GM19455 (cell line): ENCODE results near the gene RBL2.
"Not testable (repeated sequence)": the region's sequence is repeated elsewhere in the genome, so short reads cannot be mapped to it uniquely, and the experiment has no call there.

Source experiments
- ATAC-seq: cut with Tn5 transposase; IDR thresholded peaks from one replicate; pipeline ENCODE4 v1.9.1; 2021; ENCODE audit not compliant: unreplicated experiment

The RBL2 gene, protein sequence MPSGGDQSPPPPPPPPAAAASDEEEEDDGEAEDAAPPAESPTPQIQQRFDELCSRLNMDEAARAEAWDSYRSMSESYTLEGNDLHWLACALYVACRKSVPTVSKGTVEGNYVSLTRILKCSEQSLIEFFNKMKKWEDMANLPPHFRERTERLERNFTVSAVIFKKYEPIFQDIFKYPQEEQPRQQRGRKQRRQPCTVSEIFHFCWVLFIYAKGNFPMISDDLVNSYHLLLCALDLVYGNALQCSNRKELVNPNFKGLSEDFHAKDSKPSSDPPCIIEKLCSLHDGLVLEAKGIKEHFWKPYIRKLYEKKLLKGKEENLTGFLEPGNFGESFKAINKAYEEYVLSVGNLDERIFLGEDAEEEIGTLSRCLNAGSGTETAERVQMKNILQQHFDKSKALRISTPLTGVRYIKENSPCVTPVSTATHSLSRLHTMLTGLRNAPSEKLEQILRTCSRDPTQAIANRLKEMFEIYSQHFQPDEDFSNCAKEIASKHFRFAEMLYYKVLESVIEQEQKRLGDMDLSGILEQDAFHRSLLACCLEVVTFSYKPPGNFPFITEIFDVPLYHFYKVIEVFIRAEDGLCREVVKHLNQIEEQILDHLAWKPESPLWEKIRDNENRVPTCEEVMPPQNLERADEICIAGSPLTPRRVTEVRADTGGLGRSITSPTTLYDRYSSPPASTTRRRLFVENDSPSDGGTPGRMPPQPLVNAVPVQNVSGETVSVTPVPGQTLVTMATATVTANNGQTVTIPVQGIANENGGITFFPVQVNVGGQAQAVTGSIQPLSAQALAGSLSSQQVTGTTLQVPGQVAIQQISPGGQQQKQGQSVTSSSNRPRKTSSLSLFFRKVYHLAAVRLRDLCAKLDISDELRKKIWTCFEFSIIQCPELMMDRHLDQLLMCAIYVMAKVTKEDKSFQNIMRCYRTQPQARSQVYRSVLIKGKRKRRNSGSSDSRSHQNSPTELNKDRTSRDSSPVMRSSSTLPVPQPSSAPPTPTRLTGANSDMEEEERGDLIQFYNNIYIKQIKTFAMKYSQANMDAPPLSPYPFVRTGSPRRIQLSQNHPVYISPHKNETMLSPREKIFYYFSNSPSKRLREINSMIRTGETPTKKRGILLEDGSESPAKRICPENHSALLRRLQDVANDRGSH

GRCh38 chr16:53434377-53435065 lies at the start of gene RBL2:
Gene RBL2 (plus strand): TSS chr16:53434471. CDS start chr16:53434557, 86 bp downstream.
- peak; percentile 73 for ATAC-seq

GRCh38 chr16:53384610-53385009 lies 49.7 kb upstream of the RBL2 start:
- not testable (repeated sequence) for ATAC-seq

DNA sequence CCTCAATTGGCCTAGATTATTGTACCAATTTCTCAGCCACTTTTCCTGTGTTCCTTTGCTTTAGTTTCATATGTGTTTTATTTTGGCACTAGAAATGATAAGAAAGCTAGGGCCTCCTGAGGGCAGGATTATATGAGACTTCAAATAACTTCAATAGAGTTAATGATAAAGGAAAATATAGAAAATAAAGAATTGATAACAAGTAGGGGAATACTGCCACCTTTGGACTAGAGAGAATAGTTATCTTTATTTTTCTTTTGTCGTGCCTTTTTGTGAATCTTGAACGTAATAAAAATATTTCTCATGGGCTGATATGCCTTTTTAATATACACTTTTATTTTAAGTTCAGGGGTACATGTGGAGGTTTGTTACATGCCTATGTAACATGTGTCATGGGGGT lies 29.3 kb upstream of the RBL2 start:
- ATAC-seq, result no peak

- ATAC-seq, result no peak
Measured at GRCh38 chr16:53412549-53412948, 21.7 kb upstream of the RBL2 start.

GRCh38 chr16:53413864-53414263 lies 20.4 kb upstream of the RBL2 start:
- ATAC-seq, result no peak

DNA sequence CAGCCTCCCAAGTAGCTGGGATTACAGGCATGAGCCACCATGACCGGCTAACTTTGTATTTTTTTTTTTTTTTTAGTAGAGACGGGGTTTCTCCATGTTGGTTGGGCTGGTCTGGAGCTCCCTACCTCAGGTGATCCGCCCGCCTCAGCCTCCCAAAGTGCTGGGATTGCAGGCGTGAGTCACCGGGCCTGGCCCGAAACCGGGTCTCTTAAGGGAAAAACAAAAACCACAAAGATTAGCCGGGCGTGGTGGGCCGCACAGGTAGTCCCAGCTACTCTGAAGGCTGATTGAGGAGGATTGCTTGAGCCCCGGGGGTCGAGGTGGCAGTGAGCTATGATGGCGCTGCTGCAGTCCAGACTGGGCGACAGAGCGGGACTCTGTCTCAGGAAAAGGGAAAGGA lies 19.9 kb upstream of the RBL2 start:
- ATAC-seq, result no peak

DNA sequence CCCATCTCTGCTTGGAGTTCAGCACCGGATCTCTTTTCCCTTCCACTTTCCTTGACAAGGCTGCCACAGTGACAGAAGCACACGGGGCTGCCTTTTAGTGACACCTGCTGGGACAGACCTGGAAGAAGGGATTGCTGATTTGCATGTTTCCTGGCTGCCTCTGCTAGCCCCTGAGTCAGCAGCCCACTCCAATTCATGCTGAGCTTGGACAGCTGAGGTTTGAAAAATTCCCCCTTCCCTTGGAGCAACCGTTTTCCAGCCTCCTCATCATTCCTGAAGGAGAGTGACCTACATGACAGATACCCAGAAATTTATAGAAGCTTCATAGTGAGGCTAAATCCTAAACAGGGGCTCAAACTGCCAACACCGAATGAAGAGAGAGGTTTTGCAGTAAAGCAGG lies 18.8 kb upstream of the RBL2 start:
- no peak for ATAC-seq

- no peak for ATAC-seq
Measured at GRCh38 chr16:53417011-53417410, 17.3 kb upstream of the RBL2 start.

GRCh38 chr16:53417976-53418375 lies 16.3 kb upstream of the RBL2 start:
- ATAC-seq, result no peak

GRCh38 chr16:53419383-53419709 lies 14.9 kb upstream of the RBL2 start:
- not testable (repeated sequence) for ATAC-seq

- no peak for ATAC-seq
Measured at GRCh38 chr16:53421248-53421647, 13.0 kb upstream of the RBL2 start.

DNA sequence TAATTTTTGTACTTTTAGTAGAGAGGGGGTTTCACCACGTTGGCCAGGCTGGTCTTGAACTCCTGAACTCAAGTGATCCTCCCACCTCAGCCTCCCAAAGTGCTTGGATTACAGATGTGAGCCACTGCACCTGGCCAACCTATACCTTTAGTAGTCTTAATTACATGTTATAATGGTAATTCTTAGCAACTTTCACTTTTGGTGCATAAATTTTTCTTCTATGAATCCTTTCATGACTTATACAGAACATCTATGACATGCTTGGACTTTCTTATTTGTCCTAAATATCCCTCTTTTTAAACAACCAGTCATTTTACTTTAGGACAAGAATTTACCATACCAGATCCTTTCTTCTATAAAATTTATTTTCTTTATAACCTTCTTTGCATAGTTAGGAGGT lies 10.3 kb upstream of the RBL2 start:
- not testable (repeated sequence) for ATAC-seq

- no peak for ATAC-seq
Measured at GRCh38 chr16:53428681-53429080, 5.6 kb upstream of the RBL2 start.

DNA sequence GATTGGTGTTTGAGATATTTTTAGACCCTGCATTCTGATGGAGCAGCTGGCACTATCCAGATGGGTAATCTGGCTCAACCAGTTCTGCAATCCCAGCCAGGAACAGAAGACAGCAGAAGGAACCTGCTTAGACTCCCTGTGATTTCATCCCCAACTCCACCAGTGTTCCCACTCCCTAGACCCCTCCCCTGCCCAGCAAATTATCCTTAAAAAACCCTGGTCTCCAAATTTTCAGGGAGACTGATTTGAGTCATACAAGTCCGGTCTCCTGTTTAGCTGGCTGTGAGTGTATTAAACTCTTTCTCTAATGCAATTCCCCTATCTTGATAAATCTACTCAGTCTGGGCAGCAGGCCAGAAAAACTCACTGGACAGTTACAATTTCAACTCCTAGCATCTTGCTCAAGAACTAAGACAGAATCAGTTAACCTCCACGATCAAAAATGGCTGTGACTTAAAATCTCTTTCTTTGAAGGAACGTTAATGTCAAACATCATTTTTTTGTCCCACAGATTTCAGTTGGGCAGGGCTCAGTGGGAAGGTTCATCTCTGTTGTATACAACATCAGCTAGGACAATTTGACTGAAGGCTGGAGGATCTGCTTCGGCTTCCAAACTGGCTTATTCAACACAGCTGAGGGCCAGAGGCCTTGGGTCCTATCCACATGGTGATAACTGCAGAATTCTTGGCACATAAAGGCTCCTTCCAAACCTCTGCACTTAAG lies 4.9 kb upstream of the RBL2 start:
- ATAC-seq, result no peak

GRCh38 chr16:53430363-53430762 lies 3.9 kb upstream of the RBL2 start:
- no peak for ATAC-seq

DNA sequence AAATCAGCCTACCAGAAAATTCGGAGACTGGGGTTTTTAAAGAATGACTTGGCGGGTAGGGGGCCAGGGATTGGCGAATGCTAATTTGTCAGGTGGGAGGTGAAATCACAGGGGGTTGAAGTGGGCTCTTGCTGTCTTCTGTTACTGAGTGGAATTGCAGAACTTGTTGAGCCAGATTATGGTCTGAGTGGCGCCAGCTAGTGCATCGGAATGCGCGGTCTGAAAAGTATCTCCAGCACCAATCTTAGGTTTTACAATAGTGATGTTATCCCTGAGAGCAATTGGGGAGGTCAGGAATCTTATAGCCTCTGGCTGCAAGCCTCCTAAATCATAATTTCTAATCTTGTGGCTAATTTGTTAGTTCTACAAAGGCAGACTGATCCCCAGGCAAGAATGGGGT lies 762 bp upstream of the RBL2 start:
- no peak for ATAC-seq

- no peak for ATAC-seq
Measured at GRCh38 chr16:53433930-53434376, 318 bp upstream of the RBL2 start.

- peak; percentile 80 for ATAC-seq
Measured at GRCh38 chr16:53435066-53435688, 906 bp downstream of the RBL2 start.

GRCh38 chr16:53440125-53440524 lies 5.9 kb downstream of the RBL2 start:
- no peak for ATAC-seq

DNA sequence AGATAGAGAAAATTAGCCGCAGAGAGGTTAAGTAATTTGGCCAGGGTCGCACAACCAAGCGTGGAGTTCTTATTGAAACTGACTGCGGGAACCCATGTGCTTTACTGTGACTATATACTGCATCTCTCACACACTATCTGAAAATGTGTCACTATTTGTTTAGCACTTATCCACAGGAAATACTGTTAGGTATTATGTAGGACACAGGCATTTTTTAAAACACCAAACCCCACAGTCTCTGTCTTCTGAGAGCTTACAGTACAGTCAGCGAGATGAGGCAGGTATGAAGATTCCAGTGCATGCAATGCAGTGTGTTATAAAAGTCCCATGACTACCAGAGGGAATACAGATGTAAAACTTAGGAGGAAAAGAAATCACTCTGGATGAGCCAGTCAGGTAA lies 11.3 kb downstream of the RBL2 start:
- no peak for ATAC-seq
